ENCODE data around the gene PCDHGB1.
"Not testable (repeated sequence)": the region's sequence is repeated elsewhere in the genome, so short reads cannot be mapped to it uniquely, and the experiment has no call there.

PCDHGB1 gene

GRCh38 chr5:141328231-141328630, 21.7 kb upstream of the PCDHGB1 start:
- Histone ChIP-seq H3K4me1 (ENCODE audit: control insufficient read depth in 1 of 2, insufficient read depth in 2 of 2, low read length in 2 of 2) (no peaks in the 10 kb centered on the region), H3K9me3 (ENCODE audit: control insufficient read depth in 1 of 2, low read length in 2 of 2) (peaks cover 37 to 65% of the 10 kb centered on the region in 2 donors), H3K27me3 (ENCODE audit: low read depth, low read length) (no peaks in the 10 kb centered on the region), H3K36me3 (ENCODE audit: control insufficient read depth in 1 of 2, insufficient read depth in 2 of 2, low read length in 2 of 2) (peaks cover 0 to 3% of the 10 kb centered on the region in 2 donors), H3K27ac (ENCODE audit: low read length) (no peak overlapping the region), H3K4me3 (ENCODE audit: low read depth in 1 of 2, low read length in 2 of 2) (peak overlapping the region in 1 of 2 donors; percentile 54)

- Histone ChIP-seq H3K36me3 (ENCODE audit: control insufficient read depth in 1 of 2, insufficient read depth in 2 of 2, low read length in 2 of 2) (peaks cover 0 to 3% of the 10 kb centered on the region in 2 donors), H3K27ac (ENCODE audit: low read length) (no peak within 1 kb of the TSS), H3K27me3 (ENCODE audit: low read depth, low read length) (no peaks in the 10 kb centered on the region), H3K9me3 (ENCODE audit: control insufficient read depth in 1 of 2, low read length in 2 of 2) (peaks cover 50 to 67% of the 10 kb centered on the region in 2 donors), H3K4me3 (ENCODE audit: low read depth in 1 of 2, low read length in 2 of 2) (peak within 1 kb of the TSS in 1 of 2 donors; percentile 54), H3K4me1 (ENCODE audit: control insufficient read depth in 1 of 2, insufficient read depth in 2 of 2, low read length in 2 of 2) (no peaks in the 10 kb centered on the region)
Measured at GRCh38 chr5:141330299-141331080, 19.4 kb upstream of the PCDHGB1 start, which contains the start of gene PCDHGA1. Gene PCDHGA1, plus strand, starts transcription at chr5:141330514.

GRCh38 chr5:141332571-141332970, 17.3 kb upstream of the PCDHGB1 start:
- Histone ChIP-seq H3K4me3 (ENCODE audit: low read depth in 1 of 2, low read length in 2 of 2) (peak overlapping the region in 1 of 2 donors; percentile 54), H3K9me3 (ENCODE audit: control insufficient read depth in 1 of 2, low read length in 2 of 2) (peaks cover 40 to 75% of the 10 kb centered on the region in 2 donors)
- H3K4me1 ChIP-seq (ENCODE audit: control insufficient read depth in 1 of 2, insufficient read depth in 2 of 2, low read length in 2 of 2); H3K27me3 ChIP-seq (ENCODE audit: low read depth, low read length); H3K27ac ChIP-seq (ENCODE audit: low read length); H3K36me3 ChIP-seq (ENCODE audit: control insufficient read depth in 1 of 2, insufficient read depth in 2 of 2, low read length in 2 of 2): not testable (repeated sequence)

- Histone ChIP-seq H3K27me3 (ENCODE audit: low read depth, low read length) (no peaks in the 10 kb centered on the region), H3K4me1 (ENCODE audit: control insufficient read depth in 1 of 2, insufficient read depth in 2 of 2, low read length in 2 of 2) (no peaks in the 10 kb centered on the region), H3K36me3 (ENCODE audit: control insufficient read depth in 1 of 2, insufficient read depth in 2 of 2, low read length in 2 of 2) (peaks cover 0 to 4% of the 10 kb centered on the region in 2 donors), H3K4me3 (ENCODE audit: low read depth in 1 of 2, low read length in 2 of 2) (peak within 1 kb of the TSS; percentile 31 to 63), H3K27ac (ENCODE audit: low read length) (no peak within 1 kb of the TSS), H3K9me3 (ENCODE audit: control insufficient read depth in 1 of 2, low read length in 2 of 2) (peaks cover 44 to 74% of the 10 kb centered on the region in 2 donors)
Measured at GRCh38 chr5:141338538-141339306, 11.2 kb upstream of the PCDHGB1 start, which contains the start of gene PCDHGA2. Gene PCDHGA2, plus strand, starts transcription at chr5:141338760.

GRCh38 chr5:141340781-141341354, 9.0 kb upstream of the PCDHGB1 start:
- H3K36me3 ChIP-seq (ENCODE audit: control insufficient read depth in 1 of 2, insufficient read depth in 2 of 2, low read length in 2 of 2); H3K27ac ChIP-seq (ENCODE audit: low read length); H3K4me1 ChIP-seq (ENCODE audit: control insufficient read depth in 1 of 2, insufficient read depth in 2 of 2, low read length in 2 of 2); H3K27me3 ChIP-seq (ENCODE audit: low read depth, low read length): not testable (repeated sequence)
- Histone ChIP-seq H3K4me3 (ENCODE audit: low read depth in 1 of 2, low read length in 2 of 2) (peak overlapping the region in 1 of 2 donors; percentile 63), H3K9me3 (ENCODE audit: control insufficient read depth in 1 of 2, low read length in 2 of 2) (peaks cover 49 to 84% of the 10 kb centered on the region in 2 donors)

- Histone ChIP-seq H3K4me1 (ENCODE audit: control insufficient read depth in 1 of 2, insufficient read depth in 2 of 2, low read length in 2 of 2) (no peaks in the 10 kb centered on the region), H3K27ac (ENCODE audit: low read length) (no peak overlapping the region), H3K36me3 (ENCODE audit: control insufficient read depth in 1 of 2, insufficient read depth in 2 of 2, low read length in 2 of 2) (peaks cover 0 to 4% of the 10 kb centered on the region in 2 donors), H3K9me3 (ENCODE audit: control insufficient read depth in 1 of 2, low read length in 2 of 2) (peaks cover 50 to 88% of the 10 kb centered on the region in 2 donors), H3K4me3 (ENCODE audit: low read depth in 1 of 2, low read length in 2 of 2) (peak overlapping the region; percentile 8 to 23), H3K27me3 (ENCODE audit: low read depth, low read length) (no peaks in the 10 kb centered on the region)
Measured at GRCh38 chr5:141342773-141343172, 7.1 kb upstream of the PCDHGB1 start.

GRCh38 chr5:141343242-141343952, 6.5 kb upstream of the PCDHGB1 start, which contains the start of gene PCDHGA3:
Gene PCDHGA3, plus strand, starts transcription at chr5:141343829. Its CDS starts 205 bp downstream, at chr5:141344034.
- Histone ChIP-seq H3K27me3 (ENCODE audit: low read depth, low read length) (no peaks in the 10 kb centered on the region), H3K4me1 (ENCODE audit: control insufficient read depth in 1 of 2, insufficient read depth in 2 of 2, low read length in 2 of 2) (no peaks in the 10 kb centered on the region), H3K9me3 (ENCODE audit: control insufficient read depth in 1 of 2, low read length in 2 of 2) (peaks cover 56 to 88% of the 10 kb centered on the region in 2 donors), H3K27ac (ENCODE audit: low read length) (no peak within 1 kb of the TSS), H3K4me3 (ENCODE audit: low read depth in 1 of 2, low read length in 2 of 2) (peak within 1 kb of the TSS; percentile 30 to 57), H3K36me3 (ENCODE audit: control insufficient read depth in 1 of 2, insufficient read depth in 2 of 2, low read length in 2 of 2) (peaks cover 0 to 4% of the 10 kb centered on the region in 2 donors)

GRCh38 chr5:141343953-141344463, 5.9 kb upstream of the PCDHGB1 start:
- Histone ChIP-seq H3K27me3 (ENCODE audit: low read depth, low read length) (no peaks in the 10 kb centered on the region), H3K9me3 (ENCODE audit: control insufficient read depth in 1 of 2, low read length in 2 of 2) (peaks cover 61 to 88% of the 10 kb centered on the region in 2 donors), H3K27ac (ENCODE audit: low read length) (no peak overlapping the region), H3K4me1 (ENCODE audit: control insufficient read depth in 1 of 2, insufficient read depth in 2 of 2, low read length in 2 of 2) (no peaks in the 10 kb centered on the region), H3K4me3 (ENCODE audit: low read depth in 1 of 2, low read length in 2 of 2) (peak overlapping the region; percentile 30 to 57), H3K36me3 (ENCODE audit: control insufficient read depth in 1 of 2, insufficient read depth in 2 of 2, low read length in 2 of 2) (peaks cover 0 to 4% of the 10 kb centered on the region in 2 donors)

GRCh38 chr5:141345327-141345726, 4.6 kb upstream of the PCDHGB1 start:
- peak overlapping the region in 1 of 2 donors; percentile 57 for H3K4me3 ChIP-seq (ENCODE audit: low read depth in 1 of 2, low read length in 2 of 2)
- no peaks in the 10 kb centered on the region for H3K36me3 ChIP-seq (ENCODE audit: control insufficient read depth in 1 of 2, insufficient read depth in 2 of 2, low read length in 2 of 2)
- H3K9me3 ChIP-seq (ENCODE audit: control insufficient read depth in 1 of 2, low read length in 2 of 2) = peaks cover 53 to 83% of the 10 kb centered on the region in 2 donors
- no peaks in the 10 kb centered on the region for H3K27me3 ChIP-seq (ENCODE audit: low read depth, low read length)
- H3K4me1 ChIP-seq (ENCODE audit: control insufficient read depth in 1 of 2, insufficient read depth in 2 of 2, low read length in 2 of 2) = no peaks in the 10 kb centered on the region
- no peak overlapping the region for H3K27ac ChIP-seq (ENCODE audit: low read length)

GRCh38 chr5:141346017-141346416, 3.9 kb upstream of the PCDHGB1 start:
- not testable (repeated sequence) for H3K27ac ChIP-seq (ENCODE audit: low read length); H3K4me1 ChIP-seq (ENCODE audit: control insufficient read depth in 1 of 2, insufficient read depth in 2 of 2, low read length in 2 of 2); H3K27me3 ChIP-seq (ENCODE audit: low read depth, low read length); H3K36me3 ChIP-seq (ENCODE audit: control insufficient read depth in 1 of 2, insufficient read depth in 2 of 2, low read length in 2 of 2)
- H3K4me3 ChIP-seq (ENCODE audit: low read depth in 1 of 2, low read length in 2 of 2) = peak overlapping the region in 1 of 2 donors; percentile 43
- H3K9me3 ChIP-seq (ENCODE audit: control insufficient read depth in 1 of 2, low read length in 2 of 2) = peaks cover 58 to 83% of the 10 kb centered on the region in 2 donors

All from muscle layer of duodenum (tissue), 2 donors.